Anterior cingulate cortex (tissue), 58 donors: ENCODE results near the gene CCDC81.
A peak's percentile ranks its signal among the peaks of the same experiment; 100 is the strongest.
"Not testable (repeated sequence)": the region's sequence is repeated elsewhere in the genome, so short reads cannot be mapped to it uniquely, and the experiment has no call there.

ENCODE experiments used
- DNase-seq, 58 donors: peaks; one replicate each; lab custom pipeline; 2025; lab: John Stamatoyannopoulos, UW

The CCDC81 gene

DNA sequence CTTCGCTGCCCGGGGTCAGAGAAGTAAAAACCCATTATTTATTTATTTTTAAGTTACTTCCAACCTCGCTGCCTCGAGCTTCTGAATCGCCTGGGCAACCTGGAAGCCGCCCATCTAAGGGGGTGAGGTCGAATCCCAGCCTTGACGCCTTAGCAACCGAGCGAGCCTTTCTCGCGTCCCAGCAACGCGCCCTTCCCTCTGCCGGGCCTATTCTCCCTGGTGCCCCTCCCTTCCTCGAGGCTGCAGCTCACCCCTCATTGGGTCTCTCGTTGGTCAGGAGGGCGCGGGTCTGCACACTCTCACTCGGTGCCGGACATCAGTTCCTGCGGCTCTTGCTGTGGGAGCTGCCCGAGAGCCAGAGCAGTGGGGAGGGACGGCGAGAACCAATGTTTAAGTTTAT is at the start of gene CCDC81:
CCDC81 (plus strand) TSS at position 302 of the 400 bp plus-strand sequence. CDS start 277 bp downstream, outside the sequence.
- DNase-seq = peak in 9 of 58 donors; percentile 1 to 68 (median 6)

DNA sequence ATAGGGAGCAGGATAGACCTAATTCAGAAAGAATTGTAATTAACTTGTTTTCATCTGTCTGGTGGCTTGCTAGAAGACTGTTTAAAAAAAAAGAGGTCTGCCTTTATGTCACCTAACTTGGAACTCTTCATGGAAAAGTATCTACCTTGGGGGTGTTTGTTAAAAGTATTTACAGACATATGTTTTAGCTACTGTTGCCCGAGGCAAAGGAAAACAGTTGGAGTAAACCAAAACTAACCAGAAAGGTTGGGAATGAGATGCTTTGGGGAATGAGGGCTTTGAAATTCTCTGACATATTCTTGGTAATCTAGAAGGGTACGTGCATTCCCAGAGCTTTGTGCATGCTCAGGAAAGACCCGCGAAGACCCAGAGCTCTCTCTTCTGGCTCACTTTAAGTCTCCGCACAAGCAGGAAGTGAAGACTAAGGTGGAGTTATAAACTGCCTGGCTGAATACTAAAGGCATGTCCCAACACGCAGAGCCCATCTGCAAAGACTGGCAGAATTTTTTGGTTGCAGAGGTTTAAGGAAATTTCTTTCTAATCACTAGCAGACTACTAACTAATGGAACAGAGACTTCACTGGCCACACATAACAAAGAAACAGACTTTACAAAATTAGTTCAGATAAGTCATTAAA is 39.4 kb upstream of the CCDC81 start:
- DNase-seq = no peak

DNA sequence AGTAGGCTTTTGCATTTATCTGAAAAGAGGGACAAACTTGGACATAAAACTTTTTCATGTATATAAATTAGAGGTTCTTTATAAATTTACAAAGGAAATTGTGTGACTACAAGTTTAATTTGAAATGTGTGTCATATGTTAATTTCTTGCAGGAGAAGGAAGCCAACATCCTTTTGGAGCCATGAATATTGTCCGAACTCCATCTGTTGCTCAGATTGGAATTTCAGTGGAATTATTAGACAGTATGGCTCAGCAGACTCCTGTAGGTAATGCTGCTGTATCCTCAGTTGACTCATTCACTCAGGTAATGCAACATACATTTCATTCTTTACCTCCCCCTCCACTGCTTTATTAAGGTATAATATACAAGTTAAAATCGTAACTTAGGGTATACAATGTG is 37.5 kb upstream of the CCDC81 start:
- DNase-seq = no peak

DNA sequence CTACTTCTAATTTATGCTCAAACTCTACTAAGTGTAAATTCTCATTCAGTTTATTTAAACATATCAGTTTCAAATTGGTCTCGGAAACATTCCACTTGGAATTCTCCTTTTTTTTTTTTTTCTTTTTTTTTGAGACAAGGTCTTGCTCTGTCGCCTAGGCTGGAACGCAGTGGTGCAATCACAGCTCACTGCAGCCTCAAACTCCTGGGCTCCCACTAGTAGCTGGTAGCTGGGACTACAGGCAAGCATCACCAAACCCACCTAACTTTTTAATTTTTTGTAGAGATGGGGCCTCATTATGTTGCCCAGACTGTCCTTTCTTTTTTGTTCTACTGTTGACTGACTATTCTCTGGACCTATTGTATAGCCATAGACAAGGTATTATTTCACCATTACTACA is 33.3 kb upstream of the CCDC81 start:
- DNase-seq = no peak

DNA sequence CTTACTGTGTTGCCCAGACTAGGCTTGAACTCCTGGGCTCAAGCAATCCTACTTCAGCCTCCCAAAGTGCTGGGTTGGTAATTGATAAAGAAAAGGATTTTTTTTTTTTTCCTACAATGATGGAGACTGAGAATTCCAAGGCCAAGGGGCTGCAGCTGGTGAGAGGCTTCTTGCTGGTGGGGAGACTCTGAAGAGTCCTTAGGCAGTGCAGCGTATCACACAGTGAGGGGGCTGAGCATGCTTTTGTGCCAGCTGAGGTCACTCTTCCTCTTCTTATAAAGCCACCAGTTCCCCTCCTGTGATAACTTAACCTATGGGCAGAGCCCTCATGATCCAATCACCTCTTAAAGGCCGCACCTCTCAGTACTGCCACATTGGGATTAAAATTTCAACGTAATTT is 28.2 kb upstream of the CCDC81 start:
- DNase-seq = no peak

DNA sequence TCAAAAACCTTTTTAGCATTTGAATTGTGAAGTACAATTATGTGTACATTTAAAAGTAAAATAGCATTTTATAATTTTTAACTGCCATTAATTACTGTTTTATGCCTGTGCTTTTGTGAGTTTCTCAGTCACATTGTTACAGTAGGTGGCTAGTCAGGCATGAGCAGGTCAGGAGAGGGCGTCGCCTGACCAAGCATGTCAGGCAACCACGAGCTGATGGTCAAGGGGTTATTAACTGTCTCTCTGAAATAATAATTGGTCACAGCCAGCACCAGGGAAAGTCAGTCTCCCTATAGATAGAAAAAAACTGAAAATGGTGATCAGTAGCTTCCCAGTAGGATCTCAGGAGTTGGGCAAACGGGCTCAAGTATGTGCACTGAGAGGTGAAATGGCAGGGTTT is 19.4 kb upstream of the CCDC81 start:
- no peak for DNase-seq

DNA sequence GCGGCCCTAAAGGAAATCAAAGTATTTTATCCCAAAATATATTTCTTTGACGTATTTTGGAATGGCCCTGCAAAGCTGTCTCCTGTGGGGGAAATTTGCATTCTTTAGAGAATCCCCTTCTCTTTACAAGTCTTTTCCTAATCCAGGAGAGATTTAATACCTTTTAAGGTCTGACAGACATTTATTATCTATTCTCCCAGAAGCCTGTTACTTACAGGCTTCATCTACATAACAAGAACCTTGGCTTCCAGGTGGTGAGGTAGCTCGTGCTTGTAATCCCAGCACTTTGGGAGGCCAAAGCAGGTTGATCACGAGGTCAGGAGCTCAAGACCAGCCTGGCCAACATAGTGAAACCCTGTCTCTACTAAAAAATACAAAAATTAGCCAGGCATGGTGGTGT is 17.3 kb upstream of the CCDC81 start:
- not testable (repeated sequence) for DNase-seq

DNA sequence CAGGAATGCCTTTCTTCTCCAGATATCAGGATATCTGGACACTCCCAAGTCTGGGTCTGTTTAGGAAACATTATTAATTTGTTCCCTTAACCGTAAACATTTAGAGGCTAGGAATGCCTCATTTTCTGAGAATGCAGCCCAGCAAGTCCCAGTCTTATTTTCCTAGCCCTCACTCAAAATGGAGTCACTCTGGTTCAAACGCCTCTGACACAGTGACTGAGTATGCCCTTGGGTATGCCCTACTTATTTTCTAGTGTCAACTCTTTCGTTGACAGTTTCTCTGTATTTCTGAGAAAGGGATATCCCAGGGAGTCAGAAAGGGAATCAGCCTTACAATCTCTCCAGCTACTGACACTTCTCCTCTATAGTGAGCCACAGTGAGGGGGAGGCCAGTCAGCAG is 16.0 kb upstream of the CCDC81 start:
- peak in 4 of 58 donors; percentile 4 to 6 (median 5) for DNase-seq

DNA sequence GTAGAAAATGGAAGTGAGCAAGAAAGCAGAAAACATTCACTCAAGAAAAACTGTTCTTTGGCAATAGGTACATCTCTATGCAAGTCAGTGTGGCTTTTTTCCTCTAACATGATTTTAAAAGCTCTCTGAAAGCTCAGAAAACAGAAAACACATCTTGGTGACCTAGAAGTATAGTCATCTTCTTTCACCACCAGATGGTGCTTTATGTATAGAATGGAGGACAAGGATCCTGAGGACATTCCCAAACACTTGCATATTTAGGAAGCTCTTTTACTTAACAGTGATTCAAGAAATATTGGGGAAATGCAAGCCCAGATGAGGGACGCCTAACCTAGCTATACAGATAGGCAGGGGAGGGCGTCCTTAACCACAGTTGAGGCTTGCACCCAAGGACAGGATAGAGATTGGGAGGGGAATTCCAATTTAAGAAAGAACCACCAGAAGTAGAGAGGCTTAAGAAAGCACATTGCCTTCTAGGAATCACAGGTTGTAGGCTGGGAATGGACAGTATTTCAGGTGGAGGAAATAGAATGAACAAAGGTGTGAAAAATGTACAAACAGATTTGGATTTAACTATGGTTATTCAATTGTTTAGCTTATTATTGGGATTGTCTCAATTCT is 13.8 kb upstream of the CCDC81 start:
- DNase-seq = no peak

DNA sequence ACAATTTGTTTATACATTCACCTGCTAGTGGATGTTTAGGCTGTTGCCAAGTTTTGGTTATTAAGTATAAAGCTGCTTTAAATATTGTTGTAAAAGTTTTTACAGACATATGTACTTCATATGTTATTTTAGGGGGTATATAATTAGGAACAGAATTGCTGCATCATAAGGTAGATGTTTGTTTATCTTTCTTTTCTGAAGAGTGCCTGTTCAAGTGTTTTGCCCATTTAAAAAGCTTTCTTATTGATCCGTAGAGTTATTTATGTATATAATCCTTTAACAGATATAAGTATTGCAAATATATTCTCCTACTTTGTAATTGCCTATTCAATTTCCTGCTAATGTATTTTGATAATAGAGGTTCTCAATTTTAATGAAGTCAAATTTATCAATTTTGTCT is 11.3 kb upstream of the CCDC81 start:
- no peak for DNase-seq

DNA sequence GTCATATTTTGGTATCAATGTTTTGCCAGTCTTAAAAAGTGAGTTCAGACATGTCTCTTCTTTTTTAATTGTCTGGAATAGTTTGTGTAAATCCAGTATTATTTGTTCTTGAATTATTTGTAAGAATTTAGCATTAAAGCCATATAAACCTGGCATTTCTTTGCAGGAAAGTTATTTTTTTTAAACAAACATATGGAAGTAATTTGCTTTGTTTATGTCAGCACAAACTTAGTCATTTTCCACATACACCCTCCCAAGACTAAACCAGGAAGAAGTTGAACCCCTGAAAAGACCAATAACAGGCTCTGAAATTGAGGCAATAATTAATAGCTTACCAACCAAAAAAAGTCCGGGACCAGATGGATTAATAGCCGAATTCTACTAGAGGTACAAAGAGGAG is 9.1 kb upstream of the CCDC81 start:
- no peak for DNase-seq

DNA sequence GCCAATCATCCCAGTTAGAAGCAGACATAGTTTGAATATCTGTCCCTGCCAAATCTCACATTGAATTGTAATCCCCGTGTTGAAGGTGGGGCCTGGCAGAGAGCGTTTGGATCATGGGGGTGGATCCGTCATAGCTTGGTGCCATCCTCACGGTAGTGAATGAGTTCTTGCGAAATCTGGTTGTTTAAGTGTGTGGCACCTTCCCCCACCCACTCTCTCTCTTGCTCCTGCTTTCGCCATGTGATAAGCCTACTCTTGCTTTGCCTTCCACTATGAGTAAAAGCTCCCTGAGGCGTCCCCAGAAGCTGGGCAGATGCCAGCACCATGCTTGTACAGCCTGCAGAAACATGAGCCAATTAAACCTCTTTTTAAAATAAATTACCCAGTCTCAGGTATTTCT is 5.0 kb upstream of the CCDC81 start:
- no peak for DNase-seq

DNA sequence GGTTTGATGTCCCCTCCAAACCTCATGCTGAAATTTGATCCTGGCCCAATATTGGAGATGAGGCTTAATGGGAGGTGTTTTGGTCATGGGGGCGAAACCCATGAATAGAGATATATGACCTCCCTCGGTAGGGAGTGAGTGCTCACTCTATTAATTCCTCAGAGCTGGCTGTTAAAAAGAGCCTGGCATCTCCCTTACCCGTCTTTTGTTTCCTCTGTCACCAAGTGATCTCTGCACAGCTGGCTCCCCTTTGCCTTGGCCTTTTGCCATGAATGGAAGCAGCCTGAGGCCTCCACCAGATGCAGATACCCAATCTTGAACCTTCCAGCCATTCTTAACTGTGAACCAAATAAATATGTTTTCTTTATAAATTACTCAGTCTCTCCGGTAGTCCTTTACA is 4.5 kb upstream of the CCDC81 start:
- no peak for DNase-seq

DNA sequence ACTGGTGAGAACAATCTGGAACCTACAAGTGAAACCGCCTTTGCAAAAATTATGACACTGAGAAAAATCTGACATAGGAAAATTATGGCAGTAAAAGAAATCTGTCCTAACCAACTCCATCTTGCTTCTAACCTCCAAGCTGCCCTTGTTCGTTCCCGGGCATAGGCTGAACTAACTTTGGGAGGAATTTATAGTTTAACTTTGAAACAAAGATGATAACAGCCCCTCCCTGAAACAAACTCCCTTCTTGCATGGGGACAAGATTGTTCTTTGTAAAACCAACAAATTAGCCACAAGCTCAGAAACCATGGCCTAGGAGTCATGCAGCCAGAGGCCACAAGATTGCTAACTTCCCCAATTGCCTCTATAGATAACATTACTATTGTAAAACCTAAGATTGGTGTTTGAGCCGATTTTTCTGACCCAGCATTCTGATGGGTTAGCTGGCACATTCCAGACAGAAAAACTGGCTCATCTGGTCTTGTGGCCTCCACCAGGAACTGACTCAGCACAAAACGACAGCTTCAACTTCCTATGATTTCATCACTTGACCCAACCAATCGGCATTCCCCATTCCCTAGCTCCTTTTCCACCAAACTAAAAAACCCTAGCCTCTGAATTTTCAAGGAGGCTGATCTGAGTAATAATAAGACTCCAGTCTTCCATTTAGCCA is 3.6 kb upstream of the CCDC81 start:
- no peak for DNase-seq

DNA sequence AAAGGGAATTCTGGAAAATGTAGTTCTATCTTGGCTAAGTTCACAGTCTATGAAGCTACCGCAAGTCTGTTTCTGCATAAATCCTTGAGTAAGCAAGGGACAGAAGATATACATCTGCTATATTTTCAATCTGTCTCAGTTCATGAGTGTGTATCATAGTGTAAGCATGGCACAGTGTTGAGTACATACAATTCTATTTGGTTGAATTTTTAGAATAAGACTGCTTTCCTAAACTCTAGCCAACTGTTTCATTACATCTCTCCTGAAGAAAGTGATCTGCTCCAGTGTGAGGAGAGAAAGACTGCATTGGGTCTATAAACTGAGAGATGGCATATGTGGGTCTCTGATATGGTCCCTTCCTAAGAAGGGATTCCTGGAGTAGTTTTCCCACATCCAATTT is 2.6 kb upstream of the CCDC81 start:
- DNase-seq = no peak

DNA sequence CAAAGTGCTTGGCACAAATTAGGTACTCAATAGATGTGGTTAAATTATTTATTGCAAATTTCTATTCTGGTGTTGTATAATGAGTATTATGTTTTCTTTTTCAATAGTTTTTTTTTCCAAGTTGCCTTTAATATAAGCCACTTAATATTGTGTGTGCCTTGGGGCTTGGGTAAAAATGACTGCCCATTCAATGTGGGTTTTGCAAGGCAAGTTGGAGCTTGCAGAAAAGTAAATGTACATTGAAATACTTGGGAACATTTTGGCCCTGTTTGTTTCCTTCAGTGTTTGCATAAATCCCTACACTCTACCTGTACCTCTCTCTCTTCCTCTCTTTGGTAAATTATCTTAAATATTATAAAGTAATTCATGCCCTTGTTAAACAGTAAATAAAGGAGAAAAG is 2.1 kb upstream of the CCDC81 start:
- DNase-seq = no peak

DNA sequence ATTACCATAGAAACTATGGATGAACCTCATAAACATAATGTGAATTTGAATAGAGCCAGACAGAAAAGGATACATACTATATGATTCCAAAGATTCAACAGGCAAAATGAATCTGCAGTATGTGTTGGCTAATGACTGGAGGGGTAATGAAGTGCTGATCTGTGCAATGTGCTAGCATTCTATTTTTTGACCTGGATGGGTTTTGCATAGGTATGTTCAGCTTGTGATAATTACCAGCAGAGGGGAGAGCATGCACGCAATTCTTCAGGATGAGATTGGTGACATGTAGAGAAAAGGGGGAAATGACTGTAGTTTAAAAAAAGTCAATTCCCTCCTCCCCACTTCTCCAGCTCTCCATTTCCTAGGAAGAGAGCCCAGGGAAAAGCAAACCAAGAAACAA is 618 bp upstream of the CCDC81 start:
- DNase-seq = no peak

DNA sequence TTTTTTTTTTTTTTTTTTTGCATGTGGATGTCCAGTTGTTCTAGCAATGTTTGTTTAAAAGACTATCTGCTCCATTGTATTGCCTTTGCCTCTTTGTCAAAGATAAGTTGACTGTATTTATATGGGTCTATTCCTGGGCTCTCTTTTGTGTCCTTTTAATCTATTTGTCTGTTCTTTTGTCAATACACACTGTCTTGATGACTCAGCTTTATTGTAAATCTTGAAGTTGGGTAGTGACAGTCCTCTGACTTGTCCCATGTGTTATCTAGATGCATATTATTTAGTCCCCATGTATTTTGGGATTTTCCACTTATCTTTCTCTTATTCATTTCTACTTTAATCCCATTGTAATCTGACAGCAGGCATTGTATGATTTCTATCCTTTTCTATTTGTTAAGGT is 3.3 kb downstream of the CCDC81 start:
- no peak for DNase-seq

DNA sequence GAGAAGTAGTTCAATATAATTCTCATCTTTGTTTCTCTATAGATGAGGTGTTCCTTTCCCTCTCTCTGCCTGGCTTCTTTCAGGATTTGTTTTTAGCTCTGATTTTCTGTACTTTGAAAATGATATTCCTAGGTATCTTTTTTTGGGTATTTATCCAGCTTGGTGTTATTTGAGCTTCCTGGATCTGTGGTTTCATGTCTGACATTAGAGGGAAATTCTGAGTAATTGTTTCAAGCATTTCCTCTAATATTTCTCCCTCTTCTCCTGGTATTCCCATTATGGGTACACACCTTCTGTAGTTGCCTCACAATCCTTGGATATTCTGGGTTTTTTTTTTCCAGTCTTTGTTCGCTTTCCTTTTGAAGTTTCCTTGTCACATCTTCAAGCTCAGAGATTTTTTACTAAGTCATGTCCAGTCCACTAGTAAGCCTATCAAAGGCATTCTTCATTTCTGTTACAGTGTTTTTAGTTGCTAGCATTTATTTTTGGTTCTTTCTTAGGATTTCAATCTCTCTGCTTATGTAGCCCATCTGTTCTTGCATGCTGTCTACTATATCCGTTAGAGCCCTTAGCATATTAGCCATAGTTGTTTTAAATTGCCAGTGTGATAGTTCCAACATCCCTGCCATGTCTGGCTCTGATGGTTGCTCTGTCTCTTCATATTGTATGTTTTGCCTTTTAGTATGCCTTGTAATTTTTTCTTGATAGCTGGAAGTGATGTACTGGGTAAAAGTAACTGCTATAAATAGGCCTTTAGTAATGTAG is 5.8 kb downstream of the CCDC81 start:
- DNase-seq = no peak

DNA sequence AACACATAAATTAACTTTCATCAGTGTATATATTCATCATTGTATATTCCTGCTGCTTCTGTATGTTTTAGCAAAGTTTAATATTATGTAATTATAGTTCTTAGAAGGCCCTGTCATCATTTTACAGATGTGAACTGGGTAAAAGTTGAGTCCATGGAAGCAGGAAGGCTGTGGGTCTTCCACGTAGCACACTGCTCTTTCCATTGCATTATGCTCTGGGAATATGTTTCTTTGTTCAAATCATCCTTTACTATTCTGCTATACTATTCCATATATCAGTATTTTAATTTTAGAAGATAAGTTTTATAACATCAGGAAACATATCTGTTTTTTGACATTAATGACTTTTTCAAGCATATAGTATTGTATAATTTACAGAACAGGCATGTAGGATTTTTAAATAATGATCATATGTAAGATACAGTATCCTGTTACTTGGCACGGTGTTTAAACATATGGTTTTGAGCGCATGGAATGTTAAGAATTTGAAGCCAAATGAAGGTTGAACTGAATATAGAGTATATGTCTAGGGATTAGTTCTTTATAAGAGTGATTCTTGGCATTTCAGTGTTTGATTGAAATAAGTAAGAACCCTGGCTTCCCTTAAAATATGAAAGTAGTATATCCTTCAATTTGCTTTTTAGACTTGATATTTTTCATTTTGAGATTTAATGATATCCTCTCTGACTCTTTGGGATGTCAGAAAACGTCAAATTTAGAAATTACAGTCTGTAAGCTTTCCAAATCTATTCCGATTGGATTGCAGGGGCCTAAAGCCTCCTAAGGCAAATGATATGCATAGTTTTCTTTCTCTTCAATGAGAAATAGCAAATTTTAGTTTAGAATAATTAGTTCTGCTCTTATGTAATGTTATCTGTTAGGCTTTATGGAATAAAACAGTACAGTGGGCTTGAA is 8.6 kb downstream of the CCDC81 start:
- no peak for DNase-seq
